HG02885 (cell line): ENCODE measurements around the gene ENPP3.

ENCODE experiments used
- ATAC-seq: cut with Tn5 transposase; IDR thresholded peaks from one replicate; pipeline ENCODE4 v1.9.1; 2021; ENCODE audit warnings: mild to moderate bottlenecking; ENCODE audit not compliant: unreplicated experiment, poor library complexity

ENPP3 gene

GRCh38 chr6:131787766-131788712, 150.9 kb downstream of the ENPP3 start:
- ATAC-seq = no peak

GRCh38 chr6:131789219-131789618, 152.1 kb downstream of the ENPP3 start:
- ATAC-seq = no peak

GRCh38 chr6:131791476-131791875, 154.4 kb downstream of the ENPP3 start:
- no peak for ATAC-seq

GRCh38 chr6:131792091-131792496, 155.0 kb downstream of the ENPP3 start:
- no peak for ATAC-seq

- ATAC-seq = no peak
Observed at GRCh38 chr6:131795366-131795765, 158.3 kb downstream of the ENPP3 start.
